Measurements from ENCODE around the gene URB2. TPM values are rescaled to one million over a fixed set of nuclear protein-coding genes. Genes with fewer than 3 reads are reported as not detected.

URB2 gene
- total RNA-seq, 1 experiment from 2014 or later = 53.2 TPM

GRCh38 chr1:229597877-229598276 lies 28.2 kb upstream of the URB2 start:
- Histone ChIP-seq H2AK5ac (ENCODE audit: insufficient read length, low read length) (no peak overlapping the region), H3K9me3 (ENCODE audit: control insufficient read depth, low read depth, low read length) (no peaks in the 10 kb centered on the region), H2BK5ac (ENCODE audit: insufficient read length, low read length) (no peak overlapping the region), H3K23me2 (ENCODE audit: insufficient read length, low read depth, low read length, poor library complexity, severe bottlenecking) (no peaks in the 10 kb centered on the region), H3K18ac (ENCODE audit: insufficient read length, low read depth, low read length) (no peak overlapping the region), H3K27me3 (ENCODE audit: insufficient read depth, low read length) (no peaks in the 10 kb centered on the region), H2BK12ac (ENCODE audit: insufficient read length, low read depth, low read length) (no peak overlapping the region), H3K9ac (ENCODE audit: extremely low read depth, insufficient read length, low read length) (no peak overlapping the region), H4K8ac (replicated peaks; ENCODE audit: insufficient read length, low read depth, low read length) (no peak overlapping the region), H3K4me2 (ENCODE audit: insufficient read depth, insufficient read length, low read length) (no peak overlapping the region), H3K4ac (ENCODE audit: low read depth, low read length) (no peak overlapping the region), H3K79me2 (ENCODE audit: insufficient read depth, low read length) (no peaks in the 10 kb centered on the region), H4K5ac (ENCODE audit: insufficient read length, low read depth, low read length) (no peak overlapping the region), H4K20me1 (ENCODE audit: control insufficient read depth, insufficient read depth, insufficient read length) (no peaks in the 10 kb centered on the region), H2AFZ (ENCODE audit: low read length) (no peak overlapping the region), H3T11ph (ENCODE audit: low read length) (no peak overlapping the region), H3K23ac (ENCODE audit: insufficient read length, low read depth, low read length) (no peak overlapping the region), H3K56ac (ENCODE audit: insufficient read length, low read depth, low read length) (no peak overlapping the region), H4K91ac (ENCODE audit: insufficient read length, low read depth, low read length) (no peak overlapping the region), H3K27ac (ENCODE audit: insufficient read length, low read depth, low read length) (no peak overlapping the region), H2BK20ac (ENCODE audit: low read depth, low read length, poor library complexity, severe bottlenecking) (no peak overlapping the region), H2BK15ac (ENCODE audit: low read depth, low read length) (no peak overlapping the region), H3K4me1 (ENCODE audit: insufficient read depth, low read length) (no peaks in the 10 kb centered on the region), H3K79me1 (ENCODE audit: insufficient read depth, low read depth, low read length, poor library complexity, severe bottlenecking) (no peaks in the 10 kb centered on the region), H2BK120ac (ENCODE audit: low read depth, low read length, poor library complexity, severe bottlenecking) (no peak overlapping the region), H3K14ac (ENCODE audit: insufficient read depth, low read length) (no peak overlapping the region)
- TF ChIP-seq, protein P1, sequence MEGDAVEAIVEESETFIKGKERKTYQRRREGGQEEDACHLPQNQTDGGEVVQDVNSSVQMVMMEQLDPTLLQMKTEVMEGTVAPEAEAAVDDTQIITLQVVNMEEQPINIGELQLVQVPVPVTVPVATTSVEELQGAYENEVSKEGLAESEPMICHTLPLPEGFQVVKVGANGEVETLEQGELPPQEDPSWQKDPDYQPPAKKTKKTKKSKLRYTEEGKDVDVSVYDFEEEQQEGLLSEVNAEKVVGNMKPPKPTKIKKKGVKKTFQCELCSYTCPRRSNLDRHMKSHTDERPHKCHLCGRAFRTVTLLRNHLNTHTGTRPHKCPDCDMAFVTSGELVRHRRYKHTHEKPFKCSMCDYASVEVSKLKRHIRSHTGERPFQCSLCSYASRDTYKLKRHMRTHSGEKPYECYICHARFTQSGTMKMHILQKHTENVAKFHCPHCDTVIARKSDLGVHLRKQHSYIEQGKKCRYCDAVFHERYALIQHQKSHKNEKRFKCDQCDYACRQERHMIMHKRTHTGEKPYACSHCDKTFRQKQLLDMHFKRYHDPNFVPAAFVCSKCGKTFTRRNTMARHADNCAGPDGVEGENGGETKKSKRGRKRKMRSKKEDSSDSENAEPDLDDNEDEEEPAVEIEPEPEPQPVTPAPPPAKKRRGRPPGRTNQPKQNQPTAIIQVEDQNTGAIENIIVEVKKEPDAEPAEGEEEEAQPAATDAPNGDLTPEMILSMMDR (conservative IDR thresholded peaks at IDR 0.05) = no peak
- H3K9me3 Mint-ChIP-seq = no peaks in the 10 kb centered on the region
- no peak for DNase-seq
- H3K4me3 Mint-ChIP-seq = no peak overlapping the region
- peak overlapping the region in 2 of 3 experiments; percentile 14 to 73; a peak in 2 of 7 replicates for H3K27ac Mint-ChIP-seq
- WGBS (ENCODE audit: extremely low coverage, insufficient read length, low lambda C conversion rate) = no CpG with 5 or more reads among the region's 3 CpGs
- H3K36me3 Mint-ChIP-seq (ENCODE audit: insufficient read depth in 1 of 3, low read depth in 3 of 3) = peaks cover 11 to 55% (median 36%) of the 10 kb centered on the region in 3 experiments; a peak in 6 of 7 replicates
- H3K4me1 Mint-ChIP-seq = peaks cover 4 to 12% of the 10 kb centered on the region in 2 experiments
- no peaks in the 10 kb centered on the region for H3K27me3 Mint-ChIP-seq (ENCODE audit: low read depth)

Measured in H9 (cell line).